ENCODE data around the gene RPGRIP1L. TPM values are rescaled to one million over a fixed set of nuclear protein-coding genes. Genes with fewer than 3 reads are reported as not detected.

The RPGRIP1L gene
- total RNA-seq, 1 experiment from 2014 or later = 10.3 TPM

DNA sequence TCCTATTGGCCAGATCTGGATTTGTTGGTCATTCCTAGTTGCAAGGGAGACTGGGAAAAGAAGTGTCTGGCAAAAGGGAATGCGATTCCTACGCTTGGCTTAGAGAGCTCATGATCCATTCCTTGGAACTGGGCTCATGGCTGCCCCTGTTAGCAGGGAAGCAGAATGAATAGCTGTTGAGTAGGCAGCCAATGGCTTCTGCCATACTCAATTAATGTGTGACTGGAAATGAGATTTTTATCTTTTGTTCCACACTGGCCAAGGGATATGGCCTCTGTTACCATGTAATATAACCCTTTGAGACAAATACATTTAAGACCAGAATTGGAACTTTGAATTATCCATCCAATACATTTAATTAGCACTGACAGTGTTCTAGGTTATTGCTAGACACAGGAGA lies 31.2 kb upstream of the RPGRIP1L start:
- Histone ChIP-seq H3K9me2 (ENCODE audit: insufficient read depth) (no peaks in the 10 kb centered on the region), H3K27ac (ENCODE audit: low read depth, low read length) (no peak overlapping the region), H3K9ac (ENCODE audit: low read length) (no peak overlapping the region), H3K9me3 (ENCODE audit: control insufficient read depth in 1 of 2, insufficient read depth in 1 of 2, low read depth in 1 of 2, low read length in 2 of 2) (no peaks in the 10 kb centered on the region), H3K27me3 (ENCODE audit: insufficient read depth, low read length) (no peaks in the 10 kb centered on the region), H3K4me3 (replicated peaks in 1 of 2; ENCODE audit: low read depth in 1 of 2, low read length in 2 of 2) (no peak overlapping the region), H3K4me2 (ENCODE audit: low read length) (no peak overlapping the region), H2AFZ (ENCODE audit: low read depth, low read length, poor library complexity, severe bottlenecking) (no peak overlapping the region), H4K20me1 (ENCODE audit: insufficient read depth) (no peaks in the 10 kb centered on the region), H3K79me2 (ENCODE audit: insufficient read depth, low read length) (peaks cover 13% of the 10 kb centered on the region), H3K4me1 (ENCODE audit: control insufficient read depth in 1 of 2, insufficient read depth in 2 of 2, low read length in 2 of 2) (no peaks in the 10 kb centered on the region), H3K36me3 (ENCODE audit: control insufficient read depth in 1 of 2, insufficient read depth in 2 of 2, low read length in 2 of 2) (no peaks in the 10 kb centered on the region)
- TF ChIP-seq SIN3A (IDR thresholded peaks at IDR 0.05; ENCODE audit: low read depth) (no peak), TCF7L2 (IDR thresholded peaks at IDR 0.05; ENCODE audit: borderline replicate concordance, extremely low read depth, insufficient read depth, insufficient read length) (no peak), ELF1 (IDR thresholded peaks at IDR 0.05; ENCODE audit: borderline replicate concordance, low read depth) (no peak), RAD21 (IDR thresholded peaks at IDR 0.05; ENCODE audit: low read depth) (no peak), FOSL1 (IDR thresholded peaks at IDR 0.05; ENCODE audit: low read depth) (no peak), EGR1 (IDR thresholded peaks at IDR 0.05; ENCODE audit: low read depth) (no peak), EZH2 (IDR thresholded peaks at IDR 0.05) (no peak), ZFX (IDR thresholded peaks at IDR 0.05) (no peak), POLR2A (IDR thresholded peaks at IDR 0.05; ENCODE audit: borderline replicate concordance, extremely low read depth, insufficient read depth, insufficient read length) (no peak), YY1 (IDR thresholded peaks at IDR 0.05; ENCODE audit: extremely low read depth, insufficient replicate concordance, low read depth, low read length) (no peak), CEBPB (IDR thresholded peaks at IDR 0.05; ENCODE audit: low read depth) (no peak), SRF (IDR thresholded peaks at IDR 0.05; ENCODE audit: low read depth) (no peak), POLR2AphosphoS5 (IDR thresholded peaks at IDR 0.05; ENCODE audit: low read depth, low read length) (no peak), CBX3 (IDR thresholded peaks at IDR 0.05; ENCODE audit: low read depth) (no peak), EZH2phosphoT487 (IDR thresholded peaks at IDR 0.05; ENCODE audit: borderline replicate concordance) (no peak)
- TF ChIP-seq, protein P1, sequence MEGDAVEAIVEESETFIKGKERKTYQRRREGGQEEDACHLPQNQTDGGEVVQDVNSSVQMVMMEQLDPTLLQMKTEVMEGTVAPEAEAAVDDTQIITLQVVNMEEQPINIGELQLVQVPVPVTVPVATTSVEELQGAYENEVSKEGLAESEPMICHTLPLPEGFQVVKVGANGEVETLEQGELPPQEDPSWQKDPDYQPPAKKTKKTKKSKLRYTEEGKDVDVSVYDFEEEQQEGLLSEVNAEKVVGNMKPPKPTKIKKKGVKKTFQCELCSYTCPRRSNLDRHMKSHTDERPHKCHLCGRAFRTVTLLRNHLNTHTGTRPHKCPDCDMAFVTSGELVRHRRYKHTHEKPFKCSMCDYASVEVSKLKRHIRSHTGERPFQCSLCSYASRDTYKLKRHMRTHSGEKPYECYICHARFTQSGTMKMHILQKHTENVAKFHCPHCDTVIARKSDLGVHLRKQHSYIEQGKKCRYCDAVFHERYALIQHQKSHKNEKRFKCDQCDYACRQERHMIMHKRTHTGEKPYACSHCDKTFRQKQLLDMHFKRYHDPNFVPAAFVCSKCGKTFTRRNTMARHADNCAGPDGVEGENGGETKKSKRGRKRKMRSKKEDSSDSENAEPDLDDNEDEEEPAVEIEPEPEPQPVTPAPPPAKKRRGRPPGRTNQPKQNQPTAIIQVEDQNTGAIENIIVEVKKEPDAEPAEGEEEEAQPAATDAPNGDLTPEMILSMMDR (IDR thresholded peaks at IDR 0.05 in 2 of 3, conservative IDR thresholded peaks at IDR 0.05 in 1 of 3; ENCODE audit: borderline replicate concordance in 1 of 3, insufficient read depth in 1 of 3, low read depth in 2 of 3, low read length in 2 of 3) = no peak
- TF ChIP-seq, protein P2, sequence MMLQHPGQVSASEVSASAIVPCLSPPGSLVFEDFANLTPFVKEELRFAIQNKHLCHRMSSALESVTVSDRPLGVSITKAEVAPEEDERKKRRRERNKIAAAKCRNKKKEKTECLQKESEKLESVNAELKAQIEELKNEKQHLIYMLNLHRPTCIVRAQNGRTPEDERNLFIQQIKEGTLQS (IDR thresholded peaks at IDR 0.05) = no peak
- TF ChIP-seq, protein P3, sequence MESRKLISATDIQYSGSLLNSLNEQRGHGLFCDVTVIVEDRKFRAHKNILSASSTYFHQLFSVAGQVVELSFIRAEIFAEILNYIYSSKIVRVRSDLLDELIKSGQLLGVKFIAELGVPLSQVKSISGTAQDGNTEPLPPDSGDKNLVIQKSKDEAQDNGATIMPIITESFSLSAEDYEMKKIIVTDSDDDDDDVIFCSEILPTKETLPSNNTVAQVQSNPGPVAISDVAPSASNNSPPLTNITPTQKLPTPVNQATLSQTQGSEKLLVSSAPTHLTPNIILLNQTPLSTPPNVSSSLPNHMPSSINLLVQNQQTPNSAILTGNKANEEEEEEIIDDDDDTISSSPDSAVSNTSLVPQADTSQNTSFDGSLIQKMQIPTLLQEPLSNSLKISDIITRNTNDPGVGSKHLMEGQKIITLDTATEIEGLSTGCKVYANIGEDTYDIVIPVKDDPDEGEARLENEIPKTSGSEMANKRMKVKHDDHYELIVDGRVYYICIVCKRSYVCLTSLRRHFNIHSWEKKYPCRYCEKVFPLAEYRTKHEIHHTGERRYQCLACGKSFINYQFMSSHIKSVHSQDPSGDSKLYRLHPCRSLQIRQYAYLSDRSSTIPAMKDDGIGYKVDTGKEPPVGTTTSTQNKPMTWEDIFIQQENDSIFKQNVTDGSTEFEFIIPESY (IDR thresholded peaks at IDR 0.05; ENCODE audit: extremely low read depth, insufficient replicate concordance, low read length) = no peak
- TF ChIP-seq, protein P4, sequence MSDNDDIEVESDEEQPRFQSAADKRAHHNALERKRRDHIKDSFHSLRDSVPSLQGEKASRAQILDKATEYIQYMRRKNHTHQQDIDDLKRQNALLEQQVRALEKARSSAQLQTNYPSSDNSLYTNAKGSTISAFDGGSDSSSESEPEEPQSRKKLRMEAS (IDR thresholded peaks at IDR 0.05) = no peak
- TF ChIP-seq, protein P5, sequence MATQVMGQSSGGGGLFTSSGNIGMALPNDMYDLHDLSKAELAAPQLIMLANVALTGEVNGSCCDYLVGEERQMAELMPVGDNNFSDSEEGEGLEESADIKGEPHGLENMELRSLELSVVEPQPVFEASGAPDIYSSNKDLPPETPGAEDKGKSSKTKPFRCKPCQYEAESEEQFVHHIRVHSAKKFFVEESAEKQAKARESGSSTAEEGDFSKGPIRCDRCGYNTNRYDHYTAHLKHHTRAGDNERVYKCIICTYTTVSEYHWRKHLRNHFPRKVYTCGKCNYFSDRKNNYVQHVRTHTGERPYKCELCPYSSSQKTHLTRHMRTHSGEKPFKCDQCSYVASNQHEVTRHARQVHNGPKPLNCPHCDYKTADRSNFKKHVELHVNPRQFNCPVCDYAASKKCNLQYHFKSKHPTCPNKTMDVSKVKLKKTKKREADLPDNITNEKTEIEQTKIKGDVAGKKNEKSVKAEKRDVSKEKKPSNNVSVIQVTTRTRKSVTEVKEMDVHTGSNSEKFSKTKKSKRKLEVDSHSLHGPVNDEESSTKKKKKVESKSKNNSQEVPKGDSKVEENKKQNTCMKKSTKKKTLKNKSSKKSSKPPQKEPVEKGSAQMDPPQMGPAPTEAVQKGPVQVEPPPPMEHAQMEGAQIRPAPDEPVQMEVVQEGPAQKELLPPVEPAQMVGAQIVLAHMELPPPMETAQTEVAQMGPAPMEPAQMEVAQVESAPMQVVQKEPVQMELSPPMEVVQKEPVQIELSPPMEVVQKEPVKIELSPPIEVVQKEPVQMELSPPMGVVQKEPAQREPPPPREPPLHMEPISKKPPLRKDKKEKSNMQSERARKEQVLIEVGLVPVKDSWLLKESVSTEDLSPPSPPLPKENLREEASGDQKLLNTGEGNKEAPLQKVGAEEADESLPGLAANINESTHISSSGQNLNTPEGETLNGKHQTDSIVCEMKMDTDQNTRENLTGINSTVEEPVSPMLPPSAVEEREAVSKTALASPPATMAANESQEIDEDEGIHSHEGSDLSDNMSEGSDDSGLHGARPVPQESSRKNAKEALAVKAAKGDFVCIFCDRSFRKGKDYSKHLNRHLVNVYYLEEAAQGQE (IDR thresholded peaks at IDR 0.05; ENCODE audit: low read depth) = no peak
- intact Hi-C loops (cut with micrococcal nuclease) = no loop called here
- ChIA-PET RAD21 (ENCODE audit: low non-redundant PET in 1 of 2, low total read pairs in 2 of 2, uncharacterized antibody in 2 of 2, unreplicated experiment in 2 of 2) (no interaction called here), POLR2A (no interaction called here), CTCF (interaction anchor here (2.3 kb wide), 1 partner anchor 10 kb away, joined by 6 read pairs; no protein-coding TSS in a partner anchor)
- ATAC-seq = no peak
- no TSS peak for BruUV-seq (replicated peaks)
- no peak for DNase-seq (ENCODE audit: low read depth, low spot score)

All from HCT116 (cell line).